Thoracic aorta (tissue), 2 donors: ENCODE measurements around the gene SPACA6. TPM values are rescaled to one million over a fixed set of nuclear protein-coding genes. Genes with fewer than 3 reads are reported as not detected.
"Not testable (repeated sequence)": the region's sequence is repeated elsewhere in the genome, so short reads cannot be mapped to it uniquely, and the experiment has no call there.

Source experiments
- ATAC-seq: fragments of 150-250 bp; one replicate; pipeline ENCODE4 v1.8.0; 2017; ENCODE audit warnings: low read depth; ENCODE audit not compliant: insufficient number of reproducible peaks, low FRiP score
- DNase-seq: peaks from one replicate; pipeline ENCODE4 v3.0.0-alpha.2; 2020; ENCODE audit warnings: low spot score
- H3K27ac ChIP-seq, 2 donors: fragments of 200-600 bp; sonication (generic); 1 replicate in 1 of 2; 2 replicates in 1 of 2; pipeline ENCODE4 v1.5.1; 2016; ENCODE audit warnings: mild to moderate bottlenecking in 2 of 2, moderate library complexity in 2 of 2
- H3K27me3 ChIP-seq: fragments of 200-600 bp; sonication (generic); replicated peaks from 2 replicates; pipeline ENCODE4 v1.6.0; 2016; ENCODE audit warnings: mild to moderate bottlenecking; ENCODE audit not compliant: insufficient read depth
- H3K36me3 ChIP-seq: fragments of 200-600 bp; sonication (generic); one replicate; pipeline ENCODE4 v1.5.1; 2016
- H3K4me1 ChIP-seq, 2 donors: fragments of 200-600 bp; sonication (generic); 1 replicate in 1 of 2; 2 replicates in 1 of 2; pipeline versions ENCODE4 v1.5.1 to v1.6.0; 2016; ENCODE audit warnings: low read depth in 2 of 2, mild to moderate bottlenecking in 1 of 2; ENCODE audit not compliant: control insufficient read depth in 1 of 2
- H3K4me3 ChIP-seq: fragments of 200-600 bp; sonication (generic); 2 replicates; pipeline ENCODE4 v1.5.1; 2016; ENCODE audit warnings: mild to moderate bottlenecking
- H3K9me3 ChIP-seq: fragments of 200-600 bp; sonication (generic); 2 replicates; pipeline ENCODE4 v1.5.1; 2016
- total RNA-seq, 2 donors: library from RNA; depleted of rRNA; stranded (reverse); fragments of >200 nt; gene quantifications; one replicate each; pipeline versions ENCODE4 v1.1.0 to v1.2.3, GENCODE V29; 2016
- TF ChIP-seq, protein P1 (sequence below): fragments of 200-600 bp; sonication (generic); IDR thresholded peaks from one replicate; pipeline ENCODE4 v1.5.1; 2019; ENCODE audit warnings: antibody characterized with exemption

The SPACA6 gene
- total RNA-seq, 2 donors from 2014 or later, result 24.1 to 72.4 TPM

- no peaks in the 10 kb centered on the region for H3K4me1 ChIP-seq
- H3K27me3 ChIP-seq, result no peaks in the 10 kb centered on the region
- H3K36me3 ChIP-seq, result no peaks in the 10 kb centered on the region
- H3K27ac ChIP-seq, result no peak overlapping the region
- no peaks in the 10 kb centered on the region for H3K9me3 ChIP-seq
- DNase-seq (no peak), ATAC-seq (no peak)
- TF ChIP-seq, protein P1, sequence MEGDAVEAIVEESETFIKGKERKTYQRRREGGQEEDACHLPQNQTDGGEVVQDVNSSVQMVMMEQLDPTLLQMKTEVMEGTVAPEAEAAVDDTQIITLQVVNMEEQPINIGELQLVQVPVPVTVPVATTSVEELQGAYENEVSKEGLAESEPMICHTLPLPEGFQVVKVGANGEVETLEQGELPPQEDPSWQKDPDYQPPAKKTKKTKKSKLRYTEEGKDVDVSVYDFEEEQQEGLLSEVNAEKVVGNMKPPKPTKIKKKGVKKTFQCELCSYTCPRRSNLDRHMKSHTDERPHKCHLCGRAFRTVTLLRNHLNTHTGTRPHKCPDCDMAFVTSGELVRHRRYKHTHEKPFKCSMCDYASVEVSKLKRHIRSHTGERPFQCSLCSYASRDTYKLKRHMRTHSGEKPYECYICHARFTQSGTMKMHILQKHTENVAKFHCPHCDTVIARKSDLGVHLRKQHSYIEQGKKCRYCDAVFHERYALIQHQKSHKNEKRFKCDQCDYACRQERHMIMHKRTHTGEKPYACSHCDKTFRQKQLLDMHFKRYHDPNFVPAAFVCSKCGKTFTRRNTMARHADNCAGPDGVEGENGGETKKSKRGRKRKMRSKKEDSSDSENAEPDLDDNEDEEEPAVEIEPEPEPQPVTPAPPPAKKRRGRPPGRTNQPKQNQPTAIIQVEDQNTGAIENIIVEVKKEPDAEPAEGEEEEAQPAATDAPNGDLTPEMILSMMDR, result no peak
- no peak overlapping the region for H3K4me3 ChIP-seq
Observed at GRCh38 chr19:51664131-51664530, 29.0 kb upstream of the SPACA6 start.

- DNase-seq (no peak), ATAC-seq (no peak)
- Histone ChIP-seq H3K4me1 (no peaks in the 10 kb centered on the region), H3K27me3 (no peaks in the 10 kb centered on the region), H3K9me3 (no peaks in the 10 kb centered on the region), H3K36me3 (no peaks in the 10 kb centered on the region), H3K27ac (no peak overlapping the region), H3K4me3 (no peak overlapping the region)
- TF ChIP-seq, protein P1, result no peak
Observed at GRCh38 chr19:51664997-51665396, 28.1 kb upstream of the SPACA6 start.

DNA sequence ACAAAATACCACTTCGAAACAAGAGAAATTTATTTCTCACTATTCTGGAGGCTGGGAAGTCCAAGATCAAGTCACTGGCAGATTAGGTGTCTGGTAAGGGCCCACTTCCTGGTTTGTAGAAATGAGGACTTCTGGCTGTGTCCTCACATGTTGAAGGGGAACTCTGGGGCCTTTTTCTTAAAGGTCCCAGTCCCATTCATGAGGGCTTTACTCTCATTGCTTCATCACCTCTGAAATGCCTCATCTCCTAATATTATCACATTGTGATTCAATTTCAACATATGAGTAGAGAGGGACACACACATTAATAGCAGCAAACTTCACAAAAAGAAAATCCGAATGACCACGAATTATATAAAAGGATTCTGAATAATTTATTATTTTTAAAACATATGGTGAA lies 24.9 kb upstream of the SPACA6 start:
- DNase-seq (no peak), ATAC-seq (no peak)
- H3K4me3 ChIP-seq, result no peak overlapping the region
- no peaks in the 10 kb centered on the region for H3K4me1 ChIP-seq
- no peak overlapping the region for H3K27ac ChIP-seq
- H3K9me3 ChIP-seq, result no peaks in the 10 kb centered on the region
- no peaks in the 10 kb centered on the region for H3K36me3 ChIP-seq
- TF ChIP-seq, protein P1, result no peak
- H3K27me3 ChIP-seq, result no peaks in the 10 kb centered on the region

DNA sequence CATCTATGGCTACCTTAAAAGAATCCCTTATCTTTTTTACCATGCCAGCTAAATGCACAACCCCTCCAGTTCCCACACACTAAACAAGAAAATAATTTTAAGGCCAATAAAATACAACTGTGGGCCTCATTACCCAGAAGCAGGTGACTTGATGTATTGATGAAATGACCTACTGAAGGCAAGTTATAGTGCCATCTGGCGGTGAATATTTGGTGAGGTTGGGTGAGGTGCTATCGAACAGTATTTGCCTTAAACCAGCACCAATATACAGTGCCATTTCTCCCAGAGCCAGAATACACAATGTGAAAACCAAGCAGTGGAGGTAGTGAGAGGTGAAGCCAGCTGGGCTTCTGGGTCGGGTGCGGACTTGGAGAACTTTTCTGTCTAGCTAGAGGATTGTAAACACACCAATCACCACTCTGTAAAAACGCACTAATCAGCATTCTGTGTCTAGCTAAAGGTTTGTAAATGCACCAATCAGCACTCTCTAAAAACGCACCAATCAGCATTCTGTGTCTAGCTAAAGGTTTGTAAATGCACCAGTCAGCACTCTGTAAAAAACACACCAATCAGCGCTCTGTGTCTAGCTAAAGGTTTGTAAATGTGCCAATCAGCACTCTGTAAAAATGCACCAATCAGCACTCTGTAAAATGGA lies 17.1 kb upstream of the SPACA6 start:
- not testable (repeated sequence) for H3K27me3 ChIP-seq, H3K36me3 ChIP-seq, DNase-seq, H3K4me3 ChIP-seq, H3K9me3 ChIP-seq, ATAC-seq, H3K4me1 ChIP-seq, H3K27ac ChIP-seq

DNA sequence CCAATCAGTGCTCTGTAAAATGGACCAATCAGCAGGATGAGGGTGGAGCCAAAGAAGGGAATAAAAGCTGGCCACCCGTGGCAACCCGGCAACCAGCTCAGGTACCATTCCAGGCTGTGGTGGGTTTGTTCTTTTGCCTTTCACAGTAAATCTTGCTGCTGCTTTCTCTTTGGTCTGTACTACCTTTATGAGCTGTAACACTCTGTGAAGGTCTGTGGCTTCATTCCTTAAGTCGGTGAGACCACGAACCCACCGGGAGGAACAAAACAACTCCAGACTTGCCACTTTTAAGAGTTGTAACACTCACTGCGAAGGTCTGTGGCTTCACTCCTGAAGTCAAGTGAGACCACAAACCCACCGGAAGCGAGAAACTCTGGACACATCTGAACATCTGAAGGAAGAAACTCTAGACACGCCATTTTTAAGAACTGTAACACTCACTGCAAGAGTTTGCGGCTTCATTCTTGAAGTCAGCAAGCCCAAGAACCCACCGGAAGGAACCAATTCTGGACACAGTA lies 16.5 kb upstream of the SPACA6 start:
- TF ChIP-seq, protein P1, result no peak
- Histone ChIP-seq H3K4me3 (no peak overlapping the region), H3K9me3 (no peaks in the 10 kb centered on the region), H3K4me1 (no peaks in the 10 kb centered on the region), H3K27ac (no peak overlapping the region), H3K36me3 (no peaks in the 10 kb centered on the region), H3K27me3 (no peaks in the 10 kb centered on the region)
- no peak for ATAC-seq
- DNase-seq, result no peak

DNA sequence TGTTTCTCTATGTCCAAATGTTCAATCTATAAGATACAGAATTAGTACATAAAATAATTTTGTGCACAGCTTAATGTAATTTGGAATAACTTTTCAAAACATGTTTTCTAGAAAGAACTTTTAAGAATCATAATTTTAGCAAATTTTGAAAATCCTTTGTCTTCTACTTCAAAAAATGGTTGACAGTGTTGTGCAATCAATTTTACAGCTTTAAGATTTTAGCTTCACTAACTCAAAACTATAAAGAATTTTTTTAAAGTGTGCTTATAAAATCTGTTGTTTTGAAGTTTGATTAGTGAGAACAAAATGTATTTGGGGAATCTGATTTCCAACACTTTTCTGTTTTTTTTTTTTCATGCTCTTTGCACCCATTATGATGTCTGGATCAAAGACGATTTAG lies 12.7 kb upstream of the SPACA6 start:
- ATAC-seq (no peak), DNase-seq (no peak)
- Histone ChIP-seq H3K4me3 (no peak overlapping the region), H3K4me1 (no peaks in the 10 kb centered on the region), H3K9me3 (no peaks in the 10 kb centered on the region), H3K27me3 (no peaks in the 10 kb centered on the region), H3K27ac (no peak overlapping the region), H3K36me3 (no peaks in the 10 kb centered on the region)
- TF ChIP-seq, protein P1, result no peak
